HG02678 (cell line): Measurements from ENCODE around the gene YBEY.
"Not testable (repeated sequence)": the region's sequence is repeated elsewhere in the genome, so short reads cannot be mapped to it uniquely, and the experiment has no call there.

ENCODE experiments used
- ATAC-seq: cut with Tn5 transposase; IDR thresholded peaks from one replicate; pipeline ENCODE4 v1.9.1; 2021; ENCODE audit warnings: mild to moderate bottlenecking, moderate library complexity; ENCODE audit not compliant: unreplicated experiment

Gene YBEY

DNA sequence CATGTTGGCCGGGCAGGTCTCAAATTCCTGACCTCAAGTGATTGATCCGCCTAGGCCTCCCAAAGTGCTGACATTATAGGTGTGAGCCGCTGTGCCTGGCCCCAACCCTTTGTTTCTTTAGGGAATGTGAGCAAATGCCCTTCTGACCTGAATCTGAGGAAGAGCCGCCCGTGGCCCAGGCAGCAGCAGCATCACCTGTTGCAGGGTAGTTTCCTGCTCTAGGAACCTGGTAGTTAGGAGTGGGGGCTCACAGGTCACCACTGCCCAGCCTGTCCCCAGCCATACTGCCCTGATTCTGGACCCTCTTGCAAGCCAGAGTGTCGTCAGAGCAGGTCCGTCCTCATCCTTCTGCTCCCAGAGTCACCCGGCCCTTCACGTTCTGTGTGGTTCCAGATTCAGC lies 13.0 kb downstream of the YBEY start:
- ATAC-seq, result no peak

- ATAC-seq, result no peak
These were observed 15.6 kb downstream of the YBEY start for GRCh38 chr21:46301759-46302158.

- no peak for ATAC-seq
These were observed 18.3 kb downstream of the YBEY start for GRCh38 chr21:46304437-46304836.

DNA sequence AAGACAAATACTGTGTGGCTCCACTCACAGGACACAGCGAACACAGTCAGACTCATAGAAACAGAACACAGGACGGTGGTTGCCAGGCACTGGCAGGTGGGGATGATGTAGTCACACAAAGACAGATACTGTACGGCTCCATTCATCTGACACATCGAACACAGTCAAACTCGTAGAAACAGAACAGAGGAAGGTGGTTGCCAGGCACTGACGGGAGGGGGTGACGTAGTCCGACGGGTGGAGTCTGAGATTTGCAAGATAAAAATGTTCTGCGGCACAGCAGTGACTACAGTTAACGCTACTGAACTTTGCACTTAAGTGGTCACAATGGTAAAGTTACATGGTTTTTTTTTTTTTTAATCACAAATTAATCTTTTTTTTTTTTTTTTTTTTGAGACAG lies 18.8 kb downstream of the YBEY start:
- ATAC-seq, result no peak

- no peak for ATAC-seq
These were observed 21.5 kb downstream of the YBEY start for GRCh38 chr21:46307625-46308024.

DNA sequence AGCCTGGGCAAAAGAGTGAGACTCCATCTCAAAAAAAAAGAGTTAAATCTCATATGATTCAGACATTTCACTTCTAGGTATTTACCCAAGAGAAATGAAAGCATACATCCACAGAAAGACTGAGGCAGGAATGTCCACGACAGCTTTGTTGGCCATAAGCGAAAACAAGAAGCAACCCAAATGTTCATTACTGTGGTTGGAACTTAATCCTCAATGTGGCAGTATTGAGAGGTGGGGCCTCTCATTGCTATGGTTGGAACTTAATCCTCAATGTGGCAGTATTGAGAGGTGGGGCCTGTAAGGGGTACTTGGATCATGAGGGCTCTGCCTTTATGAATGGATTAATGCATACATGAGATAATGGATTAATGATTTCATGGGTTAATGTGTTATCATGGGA lies 22.3 kb downstream of the YBEY start:
- ATAC-seq, result no peak

DNA sequence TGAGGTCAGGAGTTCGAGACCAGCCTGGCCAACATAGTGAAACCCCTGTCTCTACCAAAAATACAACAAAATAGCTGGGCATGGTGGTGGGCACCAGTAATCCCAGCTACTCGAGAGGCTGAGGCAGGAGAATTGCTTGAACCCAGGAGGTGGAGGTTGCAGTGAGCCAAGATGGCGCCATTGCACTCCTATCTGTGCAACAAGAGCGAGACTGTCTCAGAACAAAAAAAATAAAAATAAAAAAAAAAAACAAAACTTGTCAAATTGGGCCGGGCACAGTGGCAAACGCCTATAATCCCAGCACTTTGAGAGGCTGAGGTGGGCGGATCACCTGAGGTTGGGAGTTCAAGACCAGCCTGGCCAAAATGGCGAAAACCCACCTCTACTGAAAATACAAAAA lies 24.1 kb downstream of the YBEY start:
- not testable (repeated sequence) for ATAC-seq

GRCh38 chr21:46311568-46311967 lies 25.4 kb downstream of the YBEY start:
- no peak for ATAC-seq

DNA sequence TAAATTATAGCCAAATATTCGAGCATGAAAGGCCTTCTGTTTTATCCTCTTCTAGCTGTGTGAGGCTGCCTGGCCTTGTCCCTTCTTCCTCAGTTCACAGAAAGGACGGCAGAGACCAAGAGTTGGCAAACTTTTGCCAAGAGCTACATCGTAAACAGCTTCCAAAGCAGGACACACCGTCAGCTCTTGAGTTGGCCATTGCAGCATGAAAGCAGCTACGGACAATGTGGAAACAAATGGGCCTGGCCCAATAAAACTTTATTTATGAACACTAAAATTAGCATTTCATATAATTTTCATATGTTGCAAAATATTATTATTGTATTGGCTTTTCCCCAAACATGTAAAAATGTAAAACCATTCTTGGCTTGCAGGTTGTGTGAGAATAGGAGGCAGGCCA lies 26.8 kb downstream of the YBEY start:
- ATAC-seq, result no peak

DNA sequence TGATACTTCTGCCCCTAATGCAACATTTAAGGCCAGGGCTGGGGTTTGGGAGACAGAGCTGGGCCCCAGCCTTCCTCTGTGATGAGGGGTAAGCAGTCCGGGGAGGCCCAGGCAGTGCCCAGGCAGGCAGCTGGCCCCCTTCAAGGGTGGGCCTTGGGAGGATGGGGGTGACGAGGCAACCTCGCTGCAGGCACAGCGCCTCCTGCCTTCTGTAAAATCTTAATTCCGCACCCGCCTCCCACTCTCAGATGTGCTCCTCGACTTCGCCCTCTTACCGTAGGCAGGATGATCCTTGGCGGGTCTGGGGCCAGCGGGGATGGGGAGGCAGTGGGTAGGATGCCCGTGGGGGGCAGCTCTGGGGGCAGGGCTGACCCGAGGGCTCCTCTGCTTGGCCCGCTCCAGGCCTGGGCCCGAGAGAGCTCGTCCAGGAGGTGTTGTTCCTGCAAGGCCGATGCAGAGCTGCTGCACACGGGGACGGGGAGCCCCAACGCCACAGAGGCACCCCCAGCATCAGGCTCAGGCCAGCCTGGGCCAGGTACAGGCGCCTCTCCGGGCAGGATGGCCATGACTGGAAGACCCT lies 28.4 kb downstream of the YBEY start:
- ATAC-seq, result no peak

GRCh38 chr21:46316708-46317324 lies 30.7 kb downstream of the YBEY start:
- ATAC-seq, result no peak

DNA sequence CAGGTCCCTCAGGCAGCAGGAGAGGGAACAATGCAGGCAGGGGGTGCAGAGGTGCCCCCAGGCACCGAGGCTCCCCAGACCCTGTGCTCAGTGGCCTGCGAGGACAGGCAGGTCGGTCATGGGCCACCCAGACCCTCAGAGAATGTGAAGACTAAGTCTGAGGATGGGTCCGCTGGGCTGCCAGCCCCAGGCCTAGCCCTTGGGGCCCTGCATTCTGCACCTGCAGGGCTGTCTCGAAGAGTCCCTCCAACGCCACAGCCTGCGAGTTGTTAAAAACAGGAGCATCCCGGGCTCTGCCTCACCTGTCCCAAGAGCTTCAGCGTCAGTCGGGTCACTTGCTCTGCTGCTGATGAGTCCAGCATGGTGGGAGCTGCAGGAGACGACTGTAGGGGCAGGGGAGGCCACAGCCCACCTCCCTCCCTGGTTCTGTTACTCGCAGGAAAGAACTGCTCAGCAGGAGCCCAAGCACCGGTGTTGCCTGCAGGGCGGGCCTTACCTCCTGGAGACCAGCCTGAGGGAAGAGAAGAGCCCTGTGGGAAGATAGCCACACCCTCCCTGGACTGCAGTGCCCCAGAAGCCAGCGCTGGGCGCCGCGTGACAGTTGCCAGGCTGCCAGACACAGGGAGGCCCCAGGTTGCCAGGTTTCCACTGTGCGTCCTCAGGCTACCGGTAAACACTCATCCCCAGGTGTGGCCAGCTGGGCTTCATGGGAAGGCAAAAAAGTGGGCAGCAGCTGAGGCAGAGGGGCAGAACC lies 31.7 kb downstream of the YBEY start:
- no peak for ATAC-seq

- ATAC-seq, result no peak
These were observed 32.3 kb downstream of the YBEY start for GRCh38 chr21:46318464-46318845.

DNA sequence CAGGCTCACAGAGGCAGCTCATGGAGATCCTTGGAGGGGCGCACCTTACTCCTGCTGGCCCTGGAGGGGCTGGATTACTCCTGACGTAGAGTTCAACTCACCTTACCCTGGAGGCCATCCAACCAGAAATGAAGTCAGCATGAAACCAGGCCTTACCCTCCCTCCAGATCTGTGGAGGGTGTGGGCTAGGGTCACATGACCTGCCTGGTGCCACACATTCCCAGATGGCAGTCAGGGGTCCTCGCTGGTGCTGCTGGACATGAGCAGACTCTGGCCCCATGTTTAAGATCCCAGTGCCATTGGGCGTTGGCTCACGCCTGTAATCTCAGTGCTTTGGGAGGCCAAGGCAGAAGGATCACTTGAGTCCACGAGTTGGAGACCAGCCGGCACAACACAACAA lies 33.0 kb downstream of the YBEY start:
- no peak for ATAC-seq

DNA sequence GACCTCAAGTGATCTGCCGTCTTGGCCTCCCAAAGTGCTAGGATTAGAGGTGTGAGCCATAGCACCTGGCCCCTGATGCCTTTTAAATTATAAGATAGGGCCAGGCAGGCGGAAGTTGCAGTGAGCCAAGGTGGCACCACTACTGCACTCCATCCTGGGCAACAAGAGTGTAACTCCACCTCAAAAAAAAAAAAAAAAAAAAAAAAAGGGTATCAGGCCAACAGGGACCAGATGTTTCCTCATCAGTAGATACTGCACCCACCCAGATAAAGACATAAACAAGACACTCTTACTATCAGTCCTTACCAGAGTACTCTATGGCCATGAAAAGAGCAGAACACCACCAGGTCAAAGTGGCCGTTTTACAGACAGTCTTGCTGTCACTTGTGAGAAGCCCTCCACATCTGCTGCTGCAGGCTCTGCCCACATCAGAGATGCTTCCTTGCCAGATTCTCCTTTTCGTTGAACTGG lies 34.2 kb downstream of the YBEY start:
- ATAC-seq, result no peak

DNA sequence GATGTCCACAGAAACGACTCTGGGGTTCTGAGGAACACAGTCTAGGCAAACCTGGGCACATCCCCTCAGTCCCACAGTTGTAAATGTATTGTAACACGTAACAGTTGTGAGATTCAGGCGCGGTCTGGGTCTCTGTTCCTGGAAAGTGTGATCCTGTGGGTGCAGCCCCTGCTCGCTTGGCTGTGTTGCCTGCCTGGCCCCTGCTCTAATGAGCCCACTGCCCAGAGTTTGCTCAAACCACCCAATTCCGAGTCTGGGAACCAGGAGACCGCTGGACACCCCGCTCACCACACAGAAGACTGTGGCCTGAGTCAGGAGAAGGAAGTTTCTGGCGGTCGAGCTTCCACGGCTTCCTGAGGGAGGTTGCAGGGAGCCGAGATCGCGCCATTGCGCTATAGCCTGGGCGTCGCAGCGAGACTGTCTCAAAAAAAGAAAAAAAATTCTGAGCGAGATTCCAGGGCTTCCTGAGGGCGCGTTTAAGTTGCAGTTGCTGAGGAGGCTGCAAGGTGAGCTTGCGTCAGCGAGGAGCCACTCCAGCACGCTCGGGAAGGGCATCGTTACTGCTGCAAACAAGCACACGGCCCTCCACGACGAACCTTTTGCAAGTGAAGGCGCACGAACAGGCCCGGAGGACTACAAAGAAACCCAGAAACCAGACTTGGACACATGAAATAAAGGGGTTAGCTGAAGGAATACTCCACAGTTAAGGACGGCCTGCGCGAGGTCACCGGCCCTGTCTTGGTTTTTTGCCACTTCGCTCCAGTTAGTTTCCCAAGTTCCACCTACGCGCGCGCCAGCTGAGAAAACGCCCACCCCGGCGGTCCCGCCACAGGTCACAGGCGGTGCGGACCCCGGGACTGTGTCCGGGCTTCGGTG lies 36.4 kb downstream of the YBEY start:
- no peak for ATAC-seq

DNA sequence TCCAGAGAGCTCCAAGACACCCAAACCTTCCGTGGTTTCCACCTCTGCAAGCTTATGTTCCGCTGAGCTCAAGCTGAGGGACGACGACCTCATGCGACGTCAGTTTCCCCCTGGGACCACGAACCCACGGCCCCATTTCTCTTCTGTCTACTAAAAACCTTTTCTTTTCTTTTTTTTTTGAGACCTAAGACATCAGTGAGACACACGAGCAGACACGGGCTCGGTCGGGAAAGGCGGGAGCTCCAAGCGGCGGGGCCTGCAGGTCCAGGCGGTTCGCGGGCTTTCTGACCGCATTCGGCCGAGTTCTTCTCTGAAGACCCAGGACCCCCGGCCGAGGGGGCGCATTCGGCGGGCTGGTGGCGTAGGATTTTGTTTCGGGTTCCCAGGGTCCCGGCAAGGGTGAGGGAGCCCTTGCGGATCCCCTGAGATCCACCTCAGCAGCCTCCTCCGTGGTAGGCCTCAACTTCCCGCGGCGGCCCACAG lies 37.1 kb downstream of the YBEY start:
- ATAC-seq, result no peak

DNA sequence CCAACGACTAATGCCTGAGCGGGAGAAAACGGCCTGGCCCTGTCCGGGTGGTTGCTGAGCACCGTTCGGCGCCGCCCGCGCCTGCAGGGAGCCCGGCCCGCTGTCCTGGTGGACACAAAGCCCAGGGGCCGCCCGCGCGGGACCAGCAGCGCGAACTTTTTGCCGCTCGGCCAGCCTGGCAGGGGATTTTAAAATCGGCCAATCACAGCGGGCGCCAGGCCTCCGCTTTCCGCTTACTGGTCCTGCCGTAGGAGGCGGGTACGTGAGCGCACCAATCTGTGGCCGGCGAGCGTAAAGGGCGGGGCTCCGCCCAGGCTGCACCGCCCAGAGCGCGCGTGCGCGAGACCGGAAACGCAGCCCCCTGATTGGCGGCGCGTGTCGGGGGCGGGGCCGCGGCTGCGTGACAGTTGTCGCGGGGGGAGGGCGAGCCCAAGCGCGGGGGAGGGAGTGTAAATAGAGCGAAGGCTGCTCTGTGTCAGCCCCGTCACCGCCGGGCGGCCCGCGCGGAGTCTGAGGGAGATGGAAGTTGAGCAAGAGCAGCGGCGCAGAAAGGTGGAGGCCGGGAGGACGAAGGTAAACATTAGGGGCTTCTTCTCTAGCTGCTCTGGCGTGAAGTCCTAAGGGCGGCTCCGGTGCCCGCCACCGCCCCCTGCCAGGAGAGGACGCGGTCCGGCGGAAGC lies 37.7 kb downstream of the YBEY start, which contains the start of the genes C21orf58 and PCNT:
C21orf58 (minus strand) TSS at position 161 of the 680 bp plus-strand sequence. CDS start 1,132 bp downstream, outside the sequence.
PCNT (plus strand) TSS at position 447 of the 680 bp plus-strand sequence; CDS start at position 520, 73 bp downstream.
- peak; percentile 85 for ATAC-seq

- peak; percentile 57 for ATAC-seq
These were observed 38.4 kb downstream of the YBEY start for GRCh38 chr21:46324390-46325072.
